GM04504 (cell line): Measurements from ENCODE around the gene FLOT2.
"Not testable (repeated sequence)": the region's sequence is repeated elsewhere in the genome, so short reads cannot be mapped to it uniquely, and the experiment has no call there.

ENCODE experiments used
- DNase-seq: peaks from one replicate; pipeline ENCODE4 v3.0.0-alpha.2; 2012; ENCODE audit warnings: low read depth

Gene FLOT2

GRCh38 chr17:28895794-28896447, 1.6 kb downstream of the FLOT2 start:
- DNase-seq: no peak

GRCh38 chr17:28893248-28894183, 4.0 kb downstream of the FLOT2 start:
- not testable (repeated sequence) for DNase-seq

GRCh38 chr17:28892024-28892423, 5.5 kb downstream of the FLOT2 start:
- DNase-seq: no peak

GRCh38 chr17:28891201-28891600, 6.3 kb downstream of the FLOT2 start:
- no peak for DNase-seq

- DNase-seq: no peak
These were observed 7.5 kb downstream of the FLOT2 start for GRCh38 chr17:28889996-28890395.

GRCh38 chr17:28888832-28889231, 8.7 kb downstream of the FLOT2 start:
- no peak for DNase-seq

GRCh38 chr17:28887871-28888471, 9.6 kb downstream of the FLOT2 start:
- no peak for DNase-seq

- no peak for DNase-seq
These were observed 11.6 kb downstream of the FLOT2 start for GRCh38 chr17:28885951-28886350.

GRCh38 chr17:28885363-28885762, 12.2 kb downstream of the FLOT2 start:
- DNase-seq: no peak

GRCh38 chr17:28883967-28884702, 13.4 kb downstream of the FLOT2 start:
- DNase-seq: no peak

GRCh38 chr17:28882154-28882895, 15.2 kb downstream of the FLOT2 start:
- DNase-seq: no peak

- DNase-seq: no peak
These were observed 15.9 kb downstream of the FLOT2 start for GRCh38 chr17:28881533-28882056.

GRCh38 chr17:28880572-28880945, 17.0 kb downstream of the FLOT2 start:
- DNase-seq: no peak

GRCh38 chr17:28879886-28880571, 17.5 kb downstream of the FLOT2 start:
- DNase-seq: no peak

- no peak for DNase-seq
These were observed 18.6 kb downstream of the FLOT2 start for GRCh38 chr17:28878981-28879380.

- no peak for DNase-seq
These were observed 19.2 kb downstream of the FLOT2 start for GRCh38 chr17:28878158-28878910.

- DNase-seq: not testable (repeated sequence)
These were observed 20.3 kb downstream of the FLOT2 start for GRCh38 chr17:28877150-28877711.

- DNase-seq: no peak
These were observed 21.5 kb downstream of the FLOT2 start for GRCh38 chr17:28875848-28876550.

- no peak for DNase-seq
These were observed 22.8 kb downstream of the FLOT2 start for GRCh38 chr17:28874750-28875149.
